GM19372 (cell line): Measurements from ENCODE around the gene ERC2.

Source experiments
- ATAC-seq: cut with Tn5 transposase; IDR thresholded peaks from one replicate; pipeline ENCODE4 v1.9.1; 2021; ENCODE audit warnings: mild to moderate bottlenecking, low read depth, moderate library complexity; ENCODE audit not compliant: unreplicated experiment

The ERC2 gene

GRCh38 chr3:55816794-55817576 lies 651.3 kb downstream of the ERC2 start:
- no peak for ATAC-seq

- no peak for ATAC-seq
These were observed 653.0 kb downstream of the ERC2 start for GRCh38 chr3:55815262-55815661.

DNA sequence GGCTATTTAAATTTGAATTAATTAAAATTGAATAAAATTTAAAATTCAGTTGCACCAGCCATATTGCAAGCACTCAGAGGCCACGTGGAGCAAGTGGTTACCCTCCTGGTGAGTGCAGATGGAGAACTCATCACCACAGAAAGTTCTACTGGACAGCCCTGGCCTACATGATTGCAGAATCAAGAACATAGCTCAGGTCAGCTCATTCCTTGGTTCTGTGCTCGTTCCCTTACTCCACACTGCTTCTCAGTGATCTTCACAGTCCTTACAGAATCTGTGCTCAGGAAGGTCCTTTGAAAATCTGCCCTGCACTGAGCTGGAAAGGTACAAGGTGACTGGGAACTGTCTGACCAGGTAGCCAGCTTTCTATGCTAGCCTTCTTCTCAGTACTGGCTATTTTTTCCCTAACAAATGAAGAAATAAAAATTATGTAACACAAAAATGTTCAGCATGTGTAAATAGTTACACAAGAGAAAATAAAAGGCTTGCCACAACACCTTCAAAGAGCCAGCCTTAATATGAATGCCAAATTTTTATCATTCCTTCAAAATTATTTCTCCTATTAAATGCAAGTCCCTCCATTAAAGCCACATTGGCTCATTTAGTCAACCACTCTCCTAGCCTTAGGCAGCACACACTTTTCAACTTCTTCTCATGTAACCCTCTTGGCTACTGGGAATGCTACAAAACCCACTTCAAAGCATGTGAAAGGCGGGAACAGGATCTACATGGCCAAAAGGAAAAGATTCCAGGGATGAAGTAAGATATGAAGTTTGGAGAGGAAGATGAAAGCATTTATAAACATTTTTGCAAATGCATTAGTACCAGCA lies 654.8 kb downstream of the ERC2 start:
- ATAC-seq: no peak

DNA sequence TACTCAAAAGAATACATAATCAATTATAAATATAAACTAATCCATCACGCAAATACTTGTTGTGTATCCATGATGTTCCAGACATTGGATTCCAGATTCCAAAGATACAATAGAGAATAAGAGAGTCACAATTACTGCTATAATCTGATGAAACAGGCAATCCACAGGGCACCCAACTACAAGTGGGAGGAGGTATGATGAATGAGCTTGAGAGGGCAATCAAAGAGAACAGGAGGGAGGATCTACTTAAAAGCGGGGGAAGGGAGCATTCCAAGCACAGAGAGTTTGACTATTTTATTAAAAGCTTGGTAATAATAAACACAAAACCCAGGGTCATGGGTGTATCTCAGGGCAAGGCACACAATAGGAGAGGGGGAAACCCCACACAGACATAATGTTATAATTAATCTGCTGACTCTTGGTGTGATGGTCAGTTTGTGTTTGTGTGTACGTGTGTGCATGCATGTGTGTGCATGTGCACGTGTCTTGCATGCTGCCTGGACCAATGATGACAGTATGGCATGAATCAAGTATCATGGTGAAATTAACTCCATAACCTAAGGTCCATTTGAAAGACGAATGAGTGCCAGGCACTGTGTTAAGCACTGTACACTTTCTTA lies 655.8 kb downstream of the ERC2 start:
- no peak for ATAC-seq

- ATAC-seq: no peak
These were observed 661.1 kb downstream of the ERC2 start for GRCh38 chr3:55807210-55807609.

DNA sequence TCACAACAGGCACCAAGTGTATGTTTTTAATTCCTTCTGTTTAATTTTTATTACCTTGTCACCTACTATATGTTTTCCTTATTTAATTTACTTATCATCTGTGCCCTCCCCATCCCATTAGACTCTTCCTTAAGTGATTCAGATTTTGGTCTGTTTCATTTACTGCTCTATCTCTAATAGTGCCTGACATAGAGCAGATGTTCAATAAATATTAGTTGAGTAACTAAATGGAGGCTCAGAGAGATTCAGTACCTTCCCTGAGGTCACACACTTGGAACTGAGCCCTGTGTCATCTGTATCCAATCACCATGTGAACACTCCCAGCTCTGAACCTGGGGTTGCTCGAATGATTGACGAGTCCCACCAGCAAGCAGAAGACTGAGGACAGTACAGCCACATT lies 663.1 kb downstream of the ERC2 start:
- ATAC-seq: no peak

DNA sequence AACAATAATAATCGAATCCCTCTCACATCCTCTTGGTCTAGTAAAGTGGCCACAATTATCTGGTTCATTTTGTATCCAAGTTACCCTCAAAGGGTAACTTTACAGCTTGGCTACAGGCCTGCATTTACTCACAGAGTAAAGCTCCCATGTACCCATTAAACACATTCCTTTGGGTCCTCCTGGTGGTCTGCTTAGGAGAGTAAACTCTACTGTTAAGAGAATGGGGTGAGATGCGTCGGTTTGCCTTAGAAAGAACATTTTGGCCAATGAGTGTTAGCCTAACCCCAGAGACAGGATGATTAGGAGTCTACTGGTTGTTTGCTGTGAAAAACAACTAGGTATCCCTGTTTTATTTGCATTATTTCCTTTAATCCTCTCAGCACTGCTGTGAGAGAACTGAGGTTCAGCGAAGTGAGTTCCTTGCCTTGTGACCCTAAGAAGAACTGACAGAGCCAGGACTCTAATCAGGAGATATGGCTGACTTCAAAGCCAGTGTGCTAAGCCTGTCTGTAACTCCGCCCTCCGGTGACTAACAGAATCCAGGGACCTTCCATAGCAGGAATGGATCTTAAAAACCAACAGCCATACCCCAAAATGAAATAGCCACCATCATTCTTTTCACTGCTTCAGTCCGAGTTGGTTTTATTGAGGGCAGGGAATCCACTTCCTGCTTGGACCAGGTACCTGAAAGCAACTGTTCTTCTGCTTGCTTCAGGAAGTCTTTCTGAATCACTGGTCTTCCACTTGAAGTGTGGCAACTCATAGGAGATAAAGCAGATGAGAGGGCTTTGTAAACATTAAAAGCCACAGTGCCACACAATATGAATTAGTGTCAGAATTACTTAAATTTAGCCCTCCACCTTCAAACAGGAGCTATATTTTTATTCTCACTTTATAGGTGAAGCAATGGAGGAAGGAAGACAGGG lies 663.8 kb downstream of the ERC2 start:
- ATAC-seq: no peak

GRCh38 chr3:55802816-55803215 lies 665.5 kb downstream of the ERC2 start:
- no peak for ATAC-seq

GRCh38 chr3:55801676-55802075 lies 666.6 kb downstream of the ERC2 start:
- no peak for ATAC-seq

- no peak for ATAC-seq
These were observed 667.2 kb downstream of the ERC2 start for GRCh38 chr3:55801068-55801467.

DNA sequence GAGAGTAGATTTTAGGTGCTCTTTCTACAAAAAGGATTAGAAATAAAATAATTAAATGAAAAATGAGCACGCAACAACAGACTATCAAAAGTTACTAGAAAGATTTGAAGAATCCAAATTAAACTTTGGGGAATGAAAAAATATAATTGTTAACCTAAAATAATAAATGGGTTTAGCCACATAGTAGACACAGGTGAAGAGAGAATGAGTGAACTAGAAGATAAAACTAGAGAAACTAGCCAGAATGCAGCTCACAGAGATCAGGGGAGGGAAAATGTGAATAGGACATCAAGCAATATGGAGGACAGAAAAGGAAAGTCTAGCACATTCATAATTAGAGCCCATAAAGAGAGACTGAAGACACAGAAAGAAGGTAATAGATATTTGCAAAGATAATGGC lies 670.5 kb downstream of the ERC2 start:
- no peak for ATAC-seq

- ATAC-seq: no peak
These were observed 671.2 kb downstream of the ERC2 start for GRCh38 chr3:55797084-55797483.

- no peak for ATAC-seq
These were observed 671.7 kb downstream of the ERC2 start for GRCh38 chr3:55796533-55796932.

DNA sequence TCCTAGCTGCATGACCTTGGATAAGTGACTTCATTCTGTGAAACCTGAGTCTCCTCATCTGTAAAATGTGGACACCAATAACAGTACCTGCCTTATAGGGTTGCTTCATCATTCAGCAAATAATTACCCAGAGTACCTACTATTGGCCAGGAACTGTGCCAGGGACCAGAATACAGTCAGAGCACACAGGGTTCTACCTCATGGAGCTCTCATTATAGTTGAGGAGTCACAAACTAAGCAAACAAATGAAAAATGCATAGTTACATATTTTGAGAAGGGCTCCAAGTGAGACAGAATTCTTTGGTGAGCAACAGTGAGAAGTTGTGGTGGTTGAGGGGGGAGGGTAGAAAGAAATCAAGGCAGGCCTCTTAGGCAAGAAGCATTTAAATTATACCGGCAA lies 672.5 kb downstream of the ERC2 start:
- ATAC-seq: no peak

DNA sequence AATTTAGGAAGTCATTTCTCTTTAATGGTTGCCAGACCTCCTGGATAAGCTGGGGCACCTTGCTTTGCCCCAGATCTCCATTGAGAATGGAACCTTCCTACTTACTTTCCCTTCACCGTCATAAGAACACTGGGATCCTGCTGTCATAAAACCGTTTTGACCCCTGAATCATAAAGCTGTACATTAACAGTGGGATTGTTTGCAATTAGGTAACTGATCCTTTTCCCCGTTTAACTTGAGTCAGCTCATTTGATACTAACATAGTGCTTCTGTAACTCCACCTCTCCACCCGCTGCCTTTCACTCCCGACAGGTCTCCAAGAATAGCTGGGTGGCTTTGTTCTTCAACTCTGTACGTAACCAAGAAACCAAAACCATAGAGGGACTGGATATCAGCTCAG lies 673.0 kb downstream of the ERC2 start:
- ATAC-seq: no peak

DNA sequence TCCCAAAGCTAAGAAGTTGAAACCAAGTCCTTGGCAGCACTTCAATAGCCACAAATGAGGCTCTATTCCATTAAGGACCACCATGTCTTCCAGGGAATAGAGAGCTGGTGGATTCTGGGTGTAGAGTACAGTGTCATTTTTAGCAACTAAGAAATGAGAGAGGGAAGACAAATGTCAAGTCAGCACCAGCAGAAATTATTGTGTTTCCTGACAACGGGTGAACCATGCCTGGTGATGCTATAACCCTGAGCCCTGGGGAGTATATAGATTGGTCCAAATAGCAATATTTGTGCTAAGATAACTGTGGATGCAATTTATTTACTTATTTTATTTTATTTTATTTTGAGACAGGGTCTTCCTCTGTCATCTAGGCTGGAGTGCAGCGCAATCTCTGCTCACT lies 675.5 kb downstream of the ERC2 start:
- ATAC-seq: no peak

GRCh38 chr3:55792009-55792408 lies 676.3 kb downstream of the ERC2 start:
- no peak for ATAC-seq

- ATAC-seq: no peak
These were observed 677.5 kb downstream of the ERC2 start for GRCh38 chr3:55790596-55791350.

DNA sequence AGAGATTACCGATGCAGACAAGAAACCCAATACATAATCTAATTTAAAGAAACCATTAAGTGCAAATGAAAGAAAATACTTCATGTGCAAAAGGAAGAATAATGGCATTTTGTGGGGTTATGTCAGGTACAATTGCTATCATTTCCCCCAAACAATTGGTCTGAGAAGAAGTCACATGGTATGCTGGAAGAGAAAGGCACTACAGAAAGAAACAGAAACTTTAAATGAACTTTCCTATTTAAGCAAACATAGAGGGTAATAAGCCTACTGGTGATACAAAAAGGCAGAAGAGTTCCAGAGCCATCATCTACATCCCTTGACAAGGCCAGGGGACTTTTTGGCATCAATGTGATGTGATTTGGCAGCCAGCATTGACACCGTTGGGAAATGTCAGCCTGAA lies 678.8 kb downstream of the ERC2 start:
- ATAC-seq: no peak

DNA sequence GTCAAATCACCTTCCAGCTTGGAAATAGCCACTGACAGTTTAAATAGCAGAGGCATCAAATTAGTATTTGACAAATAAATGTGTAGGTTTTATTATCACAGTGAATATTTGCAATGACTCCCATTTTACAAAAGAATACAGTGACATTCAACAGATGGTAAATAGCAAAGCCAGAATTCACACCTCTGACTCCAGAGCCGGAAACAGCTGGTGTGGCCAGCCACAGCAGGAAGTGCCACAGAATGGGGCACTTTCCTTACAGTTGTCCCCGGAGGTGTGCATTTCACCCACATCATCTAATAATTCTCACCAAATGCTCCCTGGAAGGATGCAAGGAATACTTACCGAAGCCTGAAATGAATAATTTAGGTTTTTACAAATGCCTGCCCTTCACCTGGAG lies 685.5 kb downstream of the ERC2 start:
- no peak for ATAC-seq
